Stimulated activated effector memory CD8-positive, alpha-beta T cell treated with anti-CD3 and anti-CD28 coated beads, Interleukin-12 subunit alpha, Interleukin-12 subunit beta, amount 100 ng/mL, for 72 hours (primary cell): ENCODE data around the gene NDUFV1.
"Not testable (repeated sequence)": the region's sequence is repeated elsewhere in the genome, so short reads cannot be mapped to it uniquely, and the experiment has no call there.

Experiments used
- ATAC-seq: fragments of 150-1000 bp; cut with Tn5 transposase; 2 replicates; pipeline ENCODE4 v1.10.0; 2021
- DNase-seq, 2 donors: peaks; one replicate each; pipeline ENCODE4 v3.0.0; 2021 to 2022; ENCODE audit warnings: low spot score in 2 of 2
- H3K27ac Mint-ChIP-seq: one replicate; pipeline ENCODE4 v1.8.0; 2022; ENCODE audit warnings: mild to moderate bottlenecking, mixed read lengths
- H3K36me3 Mint-ChIP-seq: one replicate; pipeline ENCODE4 v1.8.0; 2022; ENCODE audit warnings: mild to moderate bottlenecking, mixed read lengths
- H3K4me1 Mint-ChIP-seq: one replicate; pipeline ENCODE4 v1.8.0; 2022; ENCODE audit warnings: mixed read lengths
- H3K4me3 Mint-ChIP-seq: one replicate; pipeline ENCODE4 v1.8.0; 2022; ENCODE audit warnings: mild to moderate bottlenecking, mixed read lengths
- H3K9me3 Mint-ChIP-seq: one replicate; pipeline ENCODE4 v1.8.0; 2022; ENCODE audit warnings: mixed read lengths

The NDUFV1 gene

DNA sequence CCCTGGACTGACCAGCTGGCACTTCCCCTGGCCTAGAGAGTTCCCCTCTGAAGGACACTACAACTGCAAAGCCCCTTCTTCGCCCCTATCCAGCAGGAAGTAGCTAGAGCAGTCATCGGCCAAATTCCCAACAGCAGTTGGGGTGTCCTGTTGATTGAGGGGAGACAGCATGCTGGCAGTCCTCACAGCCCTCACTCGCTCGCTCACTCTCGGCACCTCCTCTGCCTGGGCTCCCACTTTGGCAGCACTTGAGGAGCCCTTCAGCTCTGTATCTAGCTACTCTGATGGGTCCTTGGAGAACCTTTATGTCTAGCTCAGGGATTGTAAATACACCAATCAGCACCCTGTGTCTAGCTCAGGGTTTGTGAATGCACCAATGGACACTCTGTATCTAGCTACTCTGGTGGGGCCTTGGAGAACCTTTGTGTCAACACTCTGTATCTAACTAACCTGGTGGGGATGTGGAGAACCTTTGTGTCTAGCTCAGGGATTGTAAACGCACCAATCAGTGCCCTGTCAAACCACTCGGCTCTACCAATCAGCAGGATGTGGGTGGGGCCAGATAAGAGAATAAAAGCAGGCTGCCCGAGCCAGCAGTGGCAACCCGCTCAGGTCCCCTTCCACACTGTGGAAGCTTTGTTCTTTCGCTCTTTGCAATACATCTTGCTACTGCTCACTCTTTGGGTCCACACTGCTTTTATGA lies 19.5 kb downstream of the NDUFV1 start:
- ATAC-seq, H3K9me3 Mint-ChIP-seq, H3K36me3 Mint-ChIP-seq, DNase-seq, H3K4me3 Mint-ChIP-seq, H3K27ac Mint-ChIP-seq: not testable (repeated sequence)
- peaks cover 18% of the 10 kb centered on the region for H3K4me1 Mint-ChIP-seq

DNA sequence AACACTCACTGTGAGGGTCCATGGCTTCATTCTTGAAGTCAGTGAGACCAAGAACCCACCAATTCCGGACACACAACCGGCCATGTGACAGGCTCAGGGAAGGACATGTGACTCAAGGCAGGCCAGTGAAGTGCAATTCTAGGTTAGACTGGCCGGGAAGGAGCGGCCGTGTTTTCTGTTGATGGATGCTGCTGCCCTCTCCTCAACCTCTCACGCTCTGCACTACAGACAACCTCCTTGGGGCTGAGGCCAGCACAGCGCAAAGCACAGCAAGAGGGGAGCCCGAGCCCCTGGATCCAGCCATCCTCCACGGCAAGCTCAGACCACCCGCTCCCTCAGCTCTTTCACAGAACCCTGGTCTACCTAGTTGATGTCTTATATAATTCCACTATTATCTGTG lies 20.2 kb downstream of the NDUFV1 start:
- DNase-seq, result no peak
- H3K27ac Mint-ChIP-seq, result no peak overlapping the region
- peaks cover 5% of the 10 kb centered on the region for H3K36me3 Mint-ChIP-seq
- no peak for ATAC-seq
- H3K4me1 Mint-ChIP-seq, result peaks cover 21% of the 10 kb centered on the region
- H3K4me3 Mint-ChIP-seq, result no peak overlapping the region
- H3K9me3 Mint-ChIP-seq, result no peaks in the 10 kb centered on the region

DNA sequence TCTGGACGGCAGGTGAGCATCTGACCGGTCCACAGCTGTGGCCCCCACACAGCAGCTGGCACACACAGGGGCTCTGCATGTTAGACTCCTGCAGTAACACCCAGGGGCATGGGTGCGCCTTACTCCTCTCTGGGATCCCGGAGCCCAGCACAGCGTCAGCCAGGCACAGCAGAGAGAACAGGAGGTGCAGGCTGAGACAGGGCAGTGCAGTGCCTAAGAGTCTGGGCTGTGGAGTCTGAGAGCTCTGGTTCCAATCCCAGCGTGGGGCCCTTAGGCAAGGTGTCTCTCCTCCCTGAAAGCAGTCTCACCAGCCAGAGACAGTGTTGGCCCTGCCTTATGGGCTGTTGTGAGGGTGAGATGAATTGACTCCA lies 20.7 kb downstream of the NDUFV1 start:
- Mint-ChIP-seq H3K27ac (no peak overlapping the region), H3K4me1 (peaks cover 23% of the 10 kb centered on the region), H3K9me3 (no peaks in the 10 kb centered on the region), H3K36me3 (peaks cover 5% of the 10 kb centered on the region), H3K4me3 (peak overlapping the region; percentile 90)
- ATAC-seq (no peak), DNase-seq (no peak)

DNA sequence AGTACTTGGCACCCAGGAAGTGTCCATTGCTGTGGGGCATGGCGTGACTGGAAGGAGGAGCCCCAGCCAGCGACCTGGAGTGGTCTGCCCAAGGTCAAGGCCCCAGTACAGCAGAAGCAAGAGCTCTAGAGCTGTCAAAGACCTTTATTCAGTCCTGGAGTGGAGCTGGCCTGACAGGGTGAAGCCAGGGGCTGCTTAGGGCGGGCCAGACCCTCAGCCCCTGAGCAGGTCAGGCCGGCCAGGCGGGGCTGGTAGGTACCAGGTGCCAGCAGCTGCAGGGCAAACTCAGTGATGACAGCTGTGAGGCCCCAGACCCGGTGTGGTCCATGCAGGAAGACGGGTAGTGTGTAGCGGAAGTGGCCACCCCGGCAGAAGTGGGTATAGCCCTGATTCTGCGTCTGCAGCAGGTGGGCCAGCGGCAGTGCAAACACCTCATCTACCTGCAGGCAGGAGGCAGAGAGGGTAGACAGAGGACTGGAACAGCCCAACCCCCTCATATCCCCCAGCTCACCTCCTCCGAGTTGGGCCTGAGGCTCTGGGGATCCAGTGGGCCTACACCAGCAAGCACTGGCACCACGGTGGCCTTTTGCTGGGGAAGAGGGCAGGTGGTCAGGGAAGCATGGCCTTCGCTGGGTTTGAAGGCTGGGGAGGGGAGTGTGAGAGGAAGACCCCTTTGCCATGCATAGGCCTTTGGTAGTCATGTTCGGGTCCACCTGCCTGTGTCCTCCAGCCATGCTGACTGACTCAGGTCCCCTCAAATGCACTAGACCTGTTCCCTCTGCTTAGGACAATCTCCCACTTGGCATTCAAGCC lies 21.3 kb downstream of the NDUFV1 start:
- peak overlapping the region; percentile 90 for H3K4me3 Mint-ChIP-seq
- DNase-seq (no peak), ATAC-seq (no peak)
- H3K27ac Mint-ChIP-seq, result no peak overlapping the region
- H3K9me3 Mint-ChIP-seq, result no peaks in the 10 kb centered on the region
- H3K4me1 Mint-ChIP-seq, result peaks cover 23% of the 10 kb centered on the region
- peaks cover 5% of the 10 kb centered on the region for H3K36me3 Mint-ChIP-seq

DNA sequence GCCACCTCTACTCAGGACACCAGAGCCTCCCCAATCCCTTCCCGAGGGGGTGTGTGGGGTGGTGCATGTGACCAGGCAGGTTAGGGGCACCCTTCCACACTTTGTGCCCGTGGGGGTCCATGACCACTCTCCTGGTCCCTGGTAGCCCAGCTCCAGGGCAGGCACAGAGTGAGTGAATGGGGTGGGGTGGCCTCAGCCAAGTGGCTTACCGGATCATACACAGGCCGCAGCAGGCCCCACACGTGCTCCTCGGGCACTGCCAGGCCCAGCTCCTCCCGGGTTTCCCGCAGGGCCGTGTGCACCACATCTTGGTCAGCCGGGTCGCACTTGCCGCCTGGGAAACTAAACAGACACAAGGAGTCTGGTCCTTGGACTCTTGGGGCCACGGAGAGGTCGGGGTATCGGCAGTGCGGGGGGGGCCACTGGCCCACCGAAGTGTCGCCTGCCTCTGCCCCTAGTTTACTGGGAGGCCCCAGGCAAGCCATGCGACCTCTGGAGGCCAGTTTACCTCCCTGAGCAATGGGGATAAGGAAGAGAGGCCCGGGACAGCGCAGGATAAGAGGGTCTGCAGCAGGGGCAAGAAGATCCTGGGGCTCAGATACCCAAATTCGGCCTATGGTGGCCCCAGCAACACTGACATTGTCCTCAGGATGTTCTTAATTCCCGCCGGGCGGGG lies 22.1 kb downstream of the NDUFV1 start:
- Mint-ChIP-seq H3K9me3 (no peaks in the 10 kb centered on the region), H3K27ac (peak overlapping the region; percentile 67), H3K4me3 (peak overlapping the region; percentile 90), H3K4me1 (peaks cover 23% of the 10 kb centered on the region), H3K36me3 (peaks cover 5% of the 10 kb centered on the region)
- ATAC-seq (no peak), DNase-seq (no peak)

DNA sequence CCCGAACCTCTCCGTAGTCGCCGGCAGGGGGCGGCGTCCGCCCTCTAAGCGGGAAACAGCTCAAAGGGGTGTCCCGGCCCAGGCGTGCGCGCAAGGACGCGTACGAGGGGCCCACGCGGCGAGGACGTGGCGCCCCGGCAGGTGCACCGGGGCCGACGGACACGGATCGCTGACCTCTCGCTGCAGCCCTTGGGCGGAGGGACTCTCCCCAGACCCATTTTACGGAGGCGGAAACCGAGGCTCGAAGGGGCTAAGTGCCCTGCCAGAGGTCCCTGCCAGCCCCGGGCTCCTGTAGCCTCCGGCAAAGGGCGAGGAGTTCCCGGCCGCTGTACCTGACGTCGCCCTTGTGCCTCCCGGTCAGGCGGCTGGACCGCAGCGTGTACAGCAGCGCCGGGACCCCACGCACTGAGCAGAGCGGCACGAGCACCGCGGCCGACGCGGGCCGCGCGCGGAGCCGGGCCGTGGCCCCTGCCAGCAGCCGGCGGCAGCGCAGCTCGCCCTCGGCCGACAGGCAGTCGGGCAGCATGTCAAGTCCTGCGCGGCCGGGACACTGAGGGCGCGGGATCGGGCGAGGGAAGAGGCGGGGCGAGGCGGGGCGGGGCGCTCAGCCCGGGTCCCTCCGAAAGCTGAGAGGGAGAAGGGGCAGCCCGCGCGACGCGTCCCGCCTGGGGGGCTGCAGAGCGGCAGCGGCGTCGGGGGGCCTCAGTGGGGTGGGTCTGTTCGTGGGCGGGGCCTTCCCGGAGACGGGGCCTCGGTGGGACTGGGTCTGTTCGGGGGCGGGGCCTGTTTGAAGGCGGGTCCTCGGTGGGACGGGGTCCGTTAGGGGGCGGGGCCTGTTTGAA lies 22.9 kb downstream of the NDUFV1 start, which contains the start of gene NUDT8:
NUDT8 (minus strand) TSS at position 552 of the 842 bp plus-strand sequence; CDS start at position 526, 26 bp downstream.
- Mint-ChIP-seq H3K27ac (peak within 1 kb of the TSS; percentile 97), H3K36me3 (peaks cover 5% of the 10 kb centered on the region)
- ATAC-seq, result peak; percentile 75

DNA sequence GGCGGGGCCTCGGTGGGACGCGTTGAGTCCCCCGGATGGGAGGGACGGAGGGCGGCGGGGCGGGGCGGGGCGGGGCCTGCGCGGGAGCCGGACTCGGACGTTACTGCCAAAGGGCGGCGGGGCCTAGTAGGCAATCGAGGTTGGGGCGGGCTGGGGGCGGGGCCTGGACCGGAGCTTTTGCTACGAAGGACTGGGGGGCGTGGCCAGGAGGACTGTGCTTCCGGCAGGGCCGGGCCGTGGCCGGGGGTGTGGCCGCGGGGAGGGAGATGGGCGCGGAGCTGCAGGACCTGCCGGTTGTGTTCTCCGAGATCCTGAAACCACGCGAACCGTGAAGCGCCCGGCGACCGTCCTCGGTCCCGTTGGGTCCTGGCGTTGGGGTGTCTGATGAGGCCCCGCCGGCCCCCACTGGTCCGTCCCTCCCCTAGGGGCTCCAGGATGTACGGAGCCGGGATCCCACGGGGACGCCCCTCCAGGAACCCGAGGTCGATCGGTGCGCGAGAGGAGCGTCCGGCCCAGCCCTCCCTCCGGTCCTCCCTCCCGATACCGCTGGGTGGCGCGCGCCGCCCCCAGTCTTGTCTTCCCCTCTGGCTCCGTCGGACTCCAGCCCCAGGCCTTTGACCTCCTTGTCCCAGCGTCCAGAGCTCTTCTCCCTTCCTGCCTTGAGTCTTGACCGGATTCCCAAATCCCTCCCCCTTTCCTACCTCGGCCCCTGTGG lies 23.6 kb downstream of the NDUFV1 start:
- peak; percentile 95 to 99 for DNase-seq
- Mint-ChIP-seq H3K4me1 (peaks cover 23% of the 10 kb centered on the region), H3K4me3 (peak overlapping the region; percentile 90)

More for the DNA sequence above, 22.9 kb downstream of the NDUFV1 start, which contains the start of gene NUDT8:
- DNase-seq, result peak; percentile 92 to 96
- Mint-ChIP-seq H3K9me3 (no peaks in the 10 kb centered on the region), H3K4me1 (peaks cover 23% of the 10 kb centered on the region), H3K4me3 (peak within 1 kb of the TSS; percentile 90)

DNA sequence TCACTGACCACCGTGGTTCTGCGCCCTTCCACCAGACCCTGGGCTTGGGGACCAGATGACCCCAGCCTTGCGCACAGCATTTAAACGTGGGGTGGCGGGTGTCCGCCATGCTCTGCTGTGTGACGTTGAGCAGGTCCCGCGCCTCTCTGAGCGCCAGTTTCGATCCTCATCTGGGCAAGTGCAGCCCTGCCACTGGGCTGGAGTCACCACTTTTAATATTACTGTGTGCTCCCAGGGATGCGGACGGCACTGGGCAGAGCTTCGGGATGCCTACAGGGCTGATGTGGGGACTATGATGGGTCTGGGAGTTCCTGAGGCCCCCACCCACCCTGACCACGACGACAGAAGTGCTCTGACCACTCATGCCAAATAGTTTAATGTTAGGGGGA lies 24.2 kb downstream of the NDUFV1 start:
- no peak for DNase-seq
- H3K36me3 Mint-ChIP-seq, result peaks cover 5% of the 10 kb centered on the region
- no peaks in the 10 kb centered on the region for H3K9me3 Mint-ChIP-seq
- H3K27ac Mint-ChIP-seq, result peak overlapping the region; percentile 97
- H3K4me3 Mint-ChIP-seq, result peak overlapping the region; percentile 90
- H3K4me1 Mint-ChIP-seq, result peaks cover 23% of the 10 kb centered on the region
- no peak for ATAC-seq

More for the DNA sequence above, 23.6 kb downstream of the NDUFV1 start:
- Mint-ChIP-seq H3K27ac (peak overlapping the region; percentile 97), H3K36me3 (peaks cover 5% of the 10 kb centered on the region), H3K9me3 (no peaks in the 10 kb centered on the region)
- peak; percentile 81 for ATAC-seq

DNA sequence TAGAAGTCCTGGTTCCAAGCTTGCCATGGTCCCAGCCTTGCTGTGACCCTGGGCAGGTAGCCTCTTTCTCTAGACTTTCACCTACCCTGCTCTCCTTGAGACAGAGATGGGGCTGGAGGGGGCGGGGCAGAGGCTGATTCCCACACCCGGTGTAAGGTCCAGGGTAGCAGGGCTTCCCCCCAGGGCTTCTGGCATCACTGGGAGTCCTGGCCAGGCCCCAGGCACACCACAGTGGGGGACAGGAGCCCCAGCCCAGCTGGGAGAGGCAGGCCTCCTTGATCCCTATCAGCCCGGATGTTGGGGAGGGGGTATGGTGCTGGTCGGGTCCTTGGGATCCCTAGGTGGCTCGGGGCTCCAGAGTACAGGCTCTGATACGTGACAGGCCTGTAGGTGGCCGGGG lies 24.7 kb downstream of the NDUFV1 start:
- Mint-ChIP-seq H3K4me1 (peaks cover 23% of the 10 kb centered on the region), H3K4me3 (peak overlapping the region; percentile 90), H3K36me3 (peaks cover 5% of the 10 kb centered on the region), H3K27ac (peak overlapping the region; percentile 43), H3K9me3 (no peaks in the 10 kb centered on the region)
- no peak for ATAC-seq
- no peak for DNase-seq

DNA sequence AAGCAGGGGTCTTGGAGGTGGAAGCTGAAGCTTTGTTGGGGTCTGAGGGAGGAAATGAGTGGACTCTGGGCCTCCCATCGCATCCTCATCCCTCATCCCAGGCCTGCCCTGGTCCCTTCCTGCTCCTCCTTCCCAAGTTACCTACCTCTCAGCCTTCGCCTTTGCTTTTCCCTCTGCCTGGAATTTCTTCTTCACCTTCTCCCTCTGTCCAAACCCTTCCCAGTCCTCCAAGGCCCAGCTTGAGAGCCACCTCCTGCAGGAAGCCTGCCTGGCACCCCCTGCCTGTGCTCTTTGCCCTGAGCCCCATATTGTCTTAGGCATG lies 25.1 kb downstream of the NDUFV1 start:
- ATAC-seq (no peak), DNase-seq (no peak)
- peak overlapping the region; percentile 31 for H3K4me3 Mint-ChIP-seq
- peaks cover 23% of the 10 kb centered on the region for H3K4me1 Mint-ChIP-seq
- H3K9me3 Mint-ChIP-seq, result no peaks in the 10 kb centered on the region
- H3K27ac Mint-ChIP-seq, result peak overlapping the region; percentile 43
- H3K36me3 Mint-ChIP-seq, result peaks cover 5% of the 10 kb centered on the region

DNA sequence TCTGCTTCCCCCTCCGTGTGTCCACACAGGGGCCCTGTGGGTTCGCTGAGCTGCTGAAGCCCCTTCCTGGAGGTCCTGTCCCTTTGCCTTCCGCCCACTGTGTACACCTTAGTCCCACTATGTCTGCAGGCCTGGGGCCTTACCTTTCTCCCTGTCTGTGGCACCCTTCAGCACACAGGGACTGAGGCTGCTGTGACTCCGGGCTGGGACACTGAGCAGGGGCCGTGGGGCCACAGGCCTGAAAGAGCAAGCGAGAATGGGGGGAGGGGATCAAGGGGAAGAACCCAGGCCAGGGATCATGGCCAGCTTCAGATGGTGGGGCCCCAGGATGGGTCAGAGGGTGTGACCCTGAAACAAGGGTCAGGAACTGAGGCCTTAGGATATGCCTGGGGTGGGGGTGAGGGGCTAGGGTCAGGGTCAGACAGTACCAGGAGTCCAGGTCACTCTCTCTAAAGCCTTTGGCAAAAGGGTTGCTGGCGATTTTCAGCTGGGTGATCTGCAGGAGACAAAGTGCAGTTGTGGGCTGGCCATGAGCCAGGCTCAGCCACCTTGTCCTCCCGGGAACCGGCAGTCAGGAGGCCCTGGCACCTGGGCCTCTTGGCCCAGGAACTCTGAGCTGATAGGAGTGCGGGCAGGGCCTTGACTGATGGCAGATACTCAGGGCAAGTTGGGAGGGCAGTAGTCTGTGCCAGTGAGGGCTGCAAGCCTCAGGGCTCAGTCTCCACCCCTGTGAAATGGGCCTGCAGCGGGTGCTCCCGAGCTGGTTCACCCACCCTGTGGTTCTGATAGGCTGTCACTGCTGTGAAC lies 25.6 kb downstream of the NDUFV1 start:
- DNase-seq (no peak), ATAC-seq (no peak)
- Mint-ChIP-seq H3K36me3 (peaks cover 5% of the 10 kb centered on the region), H3K4me3 (peak overlapping the region; percentile 31), H3K27ac (peak overlapping the region; percentile 43), H3K4me1 (peaks cover 20% of the 10 kb centered on the region), H3K9me3 (no peaks in the 10 kb centered on the region)

DNA sequence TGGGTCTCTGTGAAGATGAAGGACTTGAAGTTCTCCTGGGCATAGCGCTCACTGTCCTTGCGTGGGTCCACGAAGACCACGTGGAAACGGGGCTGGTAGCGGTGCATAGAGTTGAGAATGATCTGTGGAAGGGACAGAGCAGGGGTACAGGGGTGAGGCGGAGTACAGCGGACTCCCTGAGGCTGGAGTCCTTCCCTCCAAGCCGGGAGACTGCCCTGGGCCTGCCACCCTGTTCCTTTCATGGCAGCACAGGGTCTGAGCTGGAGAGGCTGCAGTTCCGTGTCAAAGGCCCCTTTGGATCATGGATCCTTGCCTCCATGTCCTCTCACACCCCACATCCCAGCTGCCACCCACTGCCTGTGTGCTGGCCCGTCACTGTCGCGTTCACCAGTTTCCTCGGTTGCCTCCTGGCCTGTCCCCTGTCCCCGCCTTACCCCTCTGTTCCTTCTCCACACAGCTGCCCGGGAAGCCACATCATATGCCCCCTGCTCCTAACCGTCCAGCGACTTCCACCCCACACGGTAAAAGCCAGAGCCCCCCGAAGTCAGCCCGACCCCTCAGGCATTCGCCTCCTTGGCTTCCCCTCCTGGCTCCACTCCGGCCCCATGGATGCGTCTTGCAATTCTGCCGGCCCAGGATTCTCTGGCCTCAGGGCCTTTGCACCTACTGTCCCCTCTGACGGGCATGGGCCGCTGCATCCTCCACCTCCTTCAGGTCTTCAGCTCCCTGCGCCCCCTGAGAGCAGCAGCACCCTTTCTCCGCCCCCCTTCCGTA lies 26.4 kb downstream of the NDUFV1 start:
- no peak overlapping the region for H3K27ac Mint-ChIP-seq
- DNase-seq, result no peak

DNA sequence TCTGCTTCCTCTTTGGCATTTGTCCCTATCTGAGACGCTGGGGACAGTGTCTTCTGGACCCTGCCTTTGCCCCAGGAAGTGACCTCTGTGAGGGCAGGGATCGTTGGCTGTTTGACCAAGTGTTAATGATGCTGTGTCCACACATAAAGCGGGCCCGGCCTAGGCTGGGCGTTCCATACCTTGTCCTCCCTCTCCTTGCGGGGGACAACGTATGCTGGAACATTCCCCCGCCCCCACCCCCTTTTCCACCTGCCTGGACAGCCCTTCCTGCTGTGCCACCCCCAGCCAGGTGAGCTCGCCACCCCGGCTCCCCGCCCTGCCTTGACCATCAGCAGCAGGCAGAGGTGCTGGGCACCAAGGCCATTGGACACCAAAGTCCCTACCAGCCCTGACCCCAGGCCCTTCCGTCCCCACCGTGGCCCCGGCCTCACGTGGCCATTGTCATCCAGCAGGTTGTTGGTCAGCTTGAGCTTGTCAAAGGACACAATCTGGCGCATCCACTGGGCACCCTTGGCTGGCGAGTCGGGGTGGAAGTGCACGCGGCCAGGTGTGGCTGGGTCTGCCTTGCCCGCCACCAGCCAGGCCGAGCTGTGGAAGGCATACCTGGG lies 27.1 kb downstream of the NDUFV1 start:
- peaks cover 5% of the 10 kb centered on the region for H3K36me3 Mint-ChIP-seq

More for the DNA sequence above, 26.4 kb downstream of the NDUFV1 start:
- ATAC-seq, result no peak
- Mint-ChIP-seq H3K4me1 (peaks cover 13% of the 10 kb centered on the region), H3K36me3 (peaks cover 5% of the 10 kb centered on the region), H3K9me3 (no peaks in the 10 kb centered on the region), H3K4me3 (no peak overlapping the region)

More for the DNA sequence above, 27.1 kb downstream of the NDUFV1 start:
- H3K9me3 Mint-ChIP-seq, result no peaks in the 10 kb centered on the region
- no peak for ATAC-seq
- no peak overlapping the region for H3K4me3 Mint-ChIP-seq
- H3K4me1 Mint-ChIP-seq, result peaks cover 13% of the 10 kb centered on the region
- DNase-seq, result no peak
- H3K27ac Mint-ChIP-seq, result no peak overlapping the region
